ENCODE data around the gene GNPTAB.

Gene GNPTAB

DNA sequence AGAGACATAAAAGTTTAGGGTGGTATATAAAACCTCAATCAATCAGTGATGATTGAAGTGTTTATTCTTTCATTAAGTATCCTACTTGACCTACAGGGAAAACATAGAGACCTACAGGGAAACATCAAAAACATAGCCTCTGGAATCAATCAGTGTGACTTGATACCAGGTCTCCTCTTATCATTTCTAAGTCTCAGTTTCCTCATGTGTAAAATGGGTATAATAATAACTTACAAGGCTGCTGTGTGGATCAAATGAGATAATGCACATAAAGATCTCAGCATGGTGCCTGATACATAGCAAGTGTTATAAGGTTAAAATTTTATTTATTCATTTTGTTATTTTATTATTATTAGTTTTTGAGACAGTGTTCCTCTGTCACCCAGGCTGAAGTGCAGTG is 22.2 kb upstream of the GNPTAB start:
- Histone ChIP-seq H3K9me3 (ENCODE audit: control insufficient read depth, low read length) (no peaks in the 10 kb centered on the region), H3K4ac (ENCODE audit: low read depth in 1 of 2, low read length in 2 of 2) (no peak overlapping the region)
- no peak for DNase-seq

DNA sequence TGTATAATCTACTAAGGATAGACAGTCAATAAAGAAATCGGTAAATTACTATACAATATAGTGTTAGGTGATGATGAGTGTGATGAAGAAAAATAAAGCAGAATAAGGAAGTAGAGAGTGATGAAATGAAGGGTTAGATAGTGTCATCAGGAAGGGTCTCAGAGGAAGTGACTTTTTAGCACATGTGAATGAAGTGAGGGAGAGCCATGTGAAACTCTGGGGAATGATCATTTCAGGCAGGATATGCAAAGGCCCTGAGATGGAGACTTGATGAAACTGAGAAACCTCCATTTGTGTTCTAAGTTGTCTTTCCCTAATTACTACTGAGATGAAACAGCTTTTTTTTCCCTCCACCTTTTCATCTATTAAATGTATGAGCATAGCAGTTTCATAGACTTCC is 19.4 kb upstream of the GNPTAB start:
- 100% methylated on average over 1 of the region's 1 CpG for WGBS
- Histone ChIP-seq H2AFZ (ENCODE audit: low read depth, low read length) (no peak overlapping the region), H3K36me3 (ENCODE audit: control insufficient read depth in 1 of 2, insufficient read depth in 2 of 2, low read depth in 1 of 2, low read length in 2 of 2) (no peaks in the 10 kb centered on the region), H3K9ac (ENCODE audit: low read length) (no peak overlapping the region), H2BK15ac (ENCODE audit: low read depth, poor library complexity, severe bottlenecking) (no peak overlapping the region), H3K4ac (ENCODE audit: low read depth in 1 of 2, low read length in 2 of 2) (no peak overlapping the region), H2AK5ac (ENCODE audit: low read length, severe bottlenecking) (no peak overlapping the region), H3K18ac (ENCODE audit: low read depth in 1 of 2, low read length in 2 of 2) (no peak overlapping the region), H4K91ac (ENCODE audit: low read length) (no peak overlapping the region), H2BK12ac (ENCODE audit: low read length in 2 of 2) (no peak overlapping the region), H3K9me3 (ENCODE audit: control insufficient read depth, low read length) (no peaks in the 10 kb centered on the region), H4K8ac (ENCODE audit: low read length) (no peak overlapping the region), H2BK5ac (ENCODE audit: low read depth, low read length, poor library complexity, severe bottlenecking) (no peak overlapping the region), H3K4me2 (ENCODE audit: low read length, poor library complexity, severe bottlenecking) (no peak overlapping the region), H3K14ac (ENCODE audit: low read length in 2 of 2) (no peak overlapping the region), H3K4me1 (ENCODE audit: control insufficient read depth, insufficient read depth, low read depth, low read length) (no peaks in the 10 kb centered on the region), H3K4me3 (ENCODE audit: insufficient read depth in 1 of 2, low read depth in 1 of 2, low read length in 2 of 2) (no peak overlapping the region), H3K23ac (ENCODE audit: low read length in 2 of 2) (no peak overlapping the region), H3K79me1 (replicated peaks; ENCODE audit: low read length, poor library complexity, severe bottlenecking) (no peaks in the 10 kb centered on the region), H2BK120ac (ENCODE audit: low read depth, low read length) (no peak overlapping the region), H3K27ac (ENCODE audit: low read length, poor library complexity, severe bottlenecking) (no peak overlapping the region), H3K27me3 (ENCODE audit: control insufficient read depth in 1 of 2, insufficient read depth in 1 of 2, low read length in 2 of 2) (no peaks in the 10 kb centered on the region)
- DNase-seq, result no peak

More for the DNA sequence above, 22.2 kb upstream of the GNPTAB start:
- Histone ChIP-seq H2BK12ac (ENCODE audit: low read length in 2 of 2) (no peak overlapping the region), H3K4me1 (ENCODE audit: control insufficient read depth, insufficient read depth, low read depth, low read length) (peaks cover 4% of the 10 kb centered on the region), H3K4me3 (ENCODE audit: insufficient read depth in 1 of 2, low read depth in 1 of 2, low read length in 2 of 2) (no peak overlapping the region), H2BK15ac (ENCODE audit: low read depth, poor library complexity, severe bottlenecking) (no peak overlapping the region), H3K36me3 (ENCODE audit: control insufficient read depth in 1 of 2, insufficient read depth in 2 of 2, low read depth in 1 of 2, low read length in 2 of 2) (no peaks in the 10 kb centered on the region), H3K79me1 (replicated peaks; ENCODE audit: low read length, poor library complexity, severe bottlenecking) (no peaks in the 10 kb centered on the region), H3K27ac (ENCODE audit: low read length, poor library complexity, severe bottlenecking) (no peak overlapping the region), H2BK5ac (ENCODE audit: low read depth, low read length, poor library complexity, severe bottlenecking) (no peak overlapping the region), H3K27me3 (ENCODE audit: control insufficient read depth in 1 of 2, insufficient read depth in 1 of 2, low read length in 2 of 2) (no peaks in the 10 kb centered on the region), H3K4me2 (ENCODE audit: low read length, poor library complexity, severe bottlenecking) (no peak overlapping the region), H3K18ac (ENCODE audit: low read depth in 1 of 2, low read length in 2 of 2) (no peak overlapping the region), H2AK5ac (ENCODE audit: low read length, severe bottlenecking) (no peak overlapping the region), H4K8ac (ENCODE audit: low read length) (no peak overlapping the region), H4K91ac (ENCODE audit: low read length) (no peak overlapping the region), H3K9ac (ENCODE audit: low read length) (no peak overlapping the region), H2BK120ac (ENCODE audit: low read depth, low read length) (no peak overlapping the region), H2AFZ (ENCODE audit: low read depth, low read length) (no peak overlapping the region), H3K14ac (ENCODE audit: low read length in 2 of 2) (no peak overlapping the region), H3K23ac (ENCODE audit: low read length in 2 of 2) (no peak overlapping the region)

DNA sequence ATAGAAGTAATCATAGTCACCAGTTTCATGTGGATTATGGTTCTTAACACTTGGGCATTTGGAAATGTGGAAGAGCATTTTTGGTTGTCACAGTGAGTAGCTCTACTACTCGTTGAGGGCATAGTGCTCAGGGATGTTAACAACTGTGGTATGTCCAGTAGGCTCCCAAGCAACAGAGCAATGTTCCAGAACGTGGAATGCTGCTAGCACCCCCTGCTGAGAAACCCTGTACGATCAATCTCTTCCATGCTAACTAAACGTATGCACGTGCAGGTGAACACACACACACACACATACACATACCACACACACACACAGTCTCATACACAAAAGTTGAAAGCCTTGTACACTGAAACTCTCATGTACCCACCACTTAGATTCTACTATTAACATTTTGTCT is 16.6 kb upstream of the GNPTAB start:
- Histone ChIP-seq H3K4ac (ENCODE audit: low read depth in 1 of 2, low read length in 2 of 2) (peak overlapping the region in 1 of 2 experiments; percentile 64), H3K18ac (ENCODE audit: low read depth in 1 of 2, low read length in 2 of 2) (no peak overlapping the region), H3K14ac (ENCODE audit: low read length in 2 of 2) (peak overlapping the region in 1 of 2 experiments; percentile 41), H4K8ac (ENCODE audit: low read length) (no peak overlapping the region), H2BK12ac (ENCODE audit: low read length in 2 of 2) (no peak overlapping the region), H3K36me3 (ENCODE audit: control insufficient read depth in 1 of 2, insufficient read depth in 2 of 2, low read depth in 1 of 2, low read length in 2 of 2) (no peaks in the 10 kb centered on the region), H4K91ac (ENCODE audit: low read length) (no peak overlapping the region), H2AFZ (ENCODE audit: low read depth, low read length) (no peak overlapping the region), H2BK15ac (ENCODE audit: low read depth, poor library complexity, severe bottlenecking) (no peak overlapping the region), H3K79me1 (replicated peaks; ENCODE audit: low read length, poor library complexity, severe bottlenecking) (no peaks in the 10 kb centered on the region), H3K4me3 (ENCODE audit: insufficient read depth in 1 of 2, low read depth in 1 of 2, low read length in 2 of 2) (no peak overlapping the region), H2BK120ac (ENCODE audit: low read depth, low read length) (no peak overlapping the region), H3K27ac (ENCODE audit: low read length, poor library complexity, severe bottlenecking) (no peak overlapping the region), H2BK5ac (ENCODE audit: low read depth, low read length, poor library complexity, severe bottlenecking) (no peak overlapping the region), H3K4me2 (ENCODE audit: low read length, poor library complexity, severe bottlenecking) (no peak overlapping the region), H2AK5ac (ENCODE audit: low read length, severe bottlenecking) (no peak overlapping the region), H3K4me1 (ENCODE audit: control insufficient read depth, insufficient read depth, low read depth, low read length) (no peaks in the 10 kb centered on the region), H3K27me3 (ENCODE audit: control insufficient read depth in 1 of 2, insufficient read depth in 1 of 2, low read length in 2 of 2) (no peaks in the 10 kb centered on the region), H3K23ac (ENCODE audit: low read length in 2 of 2) (no peak overlapping the region), H3K9me3 (ENCODE audit: control insufficient read depth, low read length) (no peaks in the 10 kb centered on the region), H3K9ac (ENCODE audit: low read length) (no peak overlapping the region)
- 86% methylated on average over 5 of the region's 5 CpGs for WGBS
- no peak for DNase-seq

- no peak overlapping the region for H2BK5ac ChIP-seq (ENCODE audit: low read depth, low read length, poor library complexity, severe bottlenecking)
- H3K14ac ChIP-seq (ENCODE audit: low read length in 2 of 2), result no peak overlapping the region
- no peaks in the 10 kb centered on the region for H3K79me1 ChIP-seq (replicated peaks; ENCODE audit: low read length, poor library complexity, severe bottlenecking)
- no peak overlapping the region for H2AK5ac ChIP-seq (ENCODE audit: low read length, severe bottlenecking)
- no peak overlapping the region for H3K4me2 ChIP-seq (ENCODE audit: low read length, poor library complexity, severe bottlenecking)
- H3K36me3 ChIP-seq (ENCODE audit: control insufficient read depth in 1 of 2, insufficient read depth in 2 of 2, low read depth in 1 of 2, low read length in 2 of 2), result no peaks in the 10 kb centered on the region
- H2BK15ac ChIP-seq (ENCODE audit: low read depth, poor library complexity, severe bottlenecking), result no peak overlapping the region
- H3K4me3 ChIP-seq (ENCODE audit: insufficient read depth in 1 of 2, low read depth in 1 of 2, low read length in 2 of 2), result no peak overlapping the region
- H2AFZ ChIP-seq (ENCODE audit: low read depth, low read length), result no peak overlapping the region
- WGBS, result 76% methylated on average over 5 of the region's 5 CpGs
- no peak overlapping the region for H2BK12ac ChIP-seq (ENCODE audit: low read length in 2 of 2)
- no peak overlapping the region for H3K23ac ChIP-seq (ENCODE audit: low read length in 2 of 2)
- no peaks in the 10 kb centered on the region for H3K27me3 ChIP-seq (ENCODE audit: control insufficient read depth in 1 of 2, insufficient read depth in 1 of 2, low read length in 2 of 2)
- H3K18ac ChIP-seq (ENCODE audit: low read depth in 1 of 2, low read length in 2 of 2), result no peak overlapping the region
- no peak overlapping the region for H4K8ac ChIP-seq (ENCODE audit: low read length)
- no peak overlapping the region for H3K27ac ChIP-seq (ENCODE audit: low read length, poor library complexity, severe bottlenecking)
- H2BK120ac ChIP-seq (ENCODE audit: low read depth, low read length), result no peak overlapping the region
- DNase-seq, result no peak
- H3K9me3 ChIP-seq (ENCODE audit: control insufficient read depth, low read length), result no peaks in the 10 kb centered on the region
- H3K9ac ChIP-seq (ENCODE audit: low read length), result no peak overlapping the region
- H3K4ac ChIP-seq (ENCODE audit: low read depth in 1 of 2, low read length in 2 of 2), result no peak overlapping the region
- no peak overlapping the region for H4K91ac ChIP-seq (ENCODE audit: low read length)
- no peaks in the 10 kb centered on the region for H3K4me1 ChIP-seq (ENCODE audit: control insufficient read depth, insufficient read depth, low read depth, low read length)
These were observed 14.5 kb upstream of the GNPTAB start for GRCh38 chr12:101845137-101845711.
